ENCODE data around the gene HYLS1.

HYLS1 gene

DNA sequence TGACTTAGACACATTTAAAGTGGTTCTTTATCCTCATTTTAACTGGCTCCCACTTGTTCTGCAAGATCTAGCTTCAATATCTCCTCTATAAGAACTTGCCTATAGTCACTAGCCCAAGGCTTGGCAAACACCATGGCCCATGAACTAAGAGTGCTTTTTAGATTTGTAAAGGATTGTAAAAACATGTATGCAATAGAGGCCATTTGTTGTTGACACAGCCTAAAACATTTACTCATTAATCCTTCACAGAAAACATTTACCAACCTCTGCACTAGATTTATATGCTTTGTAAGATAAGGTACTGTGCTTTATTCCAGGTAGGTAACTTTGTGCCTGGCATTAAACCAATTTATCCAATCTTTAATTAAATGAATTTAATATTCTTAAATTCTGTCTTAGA is 5.5 kb downstream of the HYLS1 start:
- TF ChIP-seq, protein P1, sequence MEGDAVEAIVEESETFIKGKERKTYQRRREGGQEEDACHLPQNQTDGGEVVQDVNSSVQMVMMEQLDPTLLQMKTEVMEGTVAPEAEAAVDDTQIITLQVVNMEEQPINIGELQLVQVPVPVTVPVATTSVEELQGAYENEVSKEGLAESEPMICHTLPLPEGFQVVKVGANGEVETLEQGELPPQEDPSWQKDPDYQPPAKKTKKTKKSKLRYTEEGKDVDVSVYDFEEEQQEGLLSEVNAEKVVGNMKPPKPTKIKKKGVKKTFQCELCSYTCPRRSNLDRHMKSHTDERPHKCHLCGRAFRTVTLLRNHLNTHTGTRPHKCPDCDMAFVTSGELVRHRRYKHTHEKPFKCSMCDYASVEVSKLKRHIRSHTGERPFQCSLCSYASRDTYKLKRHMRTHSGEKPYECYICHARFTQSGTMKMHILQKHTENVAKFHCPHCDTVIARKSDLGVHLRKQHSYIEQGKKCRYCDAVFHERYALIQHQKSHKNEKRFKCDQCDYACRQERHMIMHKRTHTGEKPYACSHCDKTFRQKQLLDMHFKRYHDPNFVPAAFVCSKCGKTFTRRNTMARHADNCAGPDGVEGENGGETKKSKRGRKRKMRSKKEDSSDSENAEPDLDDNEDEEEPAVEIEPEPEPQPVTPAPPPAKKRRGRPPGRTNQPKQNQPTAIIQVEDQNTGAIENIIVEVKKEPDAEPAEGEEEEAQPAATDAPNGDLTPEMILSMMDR (IDR thresholded peaks at IDR 0.05; ENCODE audit: insufficient read depth, low read length): no peak
- TF ChIP-seq POLR2AphosphoS5 (IDR thresholded peaks at IDR 0.05; ENCODE audit: low read depth): no peak
- TF ChIP-seq REST (IDR thresholded peaks at IDR 0.05; ENCODE audit: insufficient replicate concordance, low read depth): no peak
- TF ChIP-seq GABPA (IDR thresholded peaks at IDR 0.05; ENCODE audit: low read depth): no peak
- no peak for TF ChIP-seq SPI1 (IDR thresholded peaks at IDR 0.05; ENCODE audit: borderline replicate concordance, low read depth)
- Histone ChIP-seq H3K4me3 (replicated peaks; ENCODE audit: insufficient read depth, low read length) (no peak overlapping the region), H3K27me3 (ENCODE audit: insufficient read depth, poor library complexity, severe bottlenecking) (no peaks in the 10 kb centered on the region), H3K27ac (replicated peaks) (no peak overlapping the region)
- no peak for DNase-seq (ENCODE audit: low read depth in 1 of 2, low spot score in 1 of 2)

DNA sequence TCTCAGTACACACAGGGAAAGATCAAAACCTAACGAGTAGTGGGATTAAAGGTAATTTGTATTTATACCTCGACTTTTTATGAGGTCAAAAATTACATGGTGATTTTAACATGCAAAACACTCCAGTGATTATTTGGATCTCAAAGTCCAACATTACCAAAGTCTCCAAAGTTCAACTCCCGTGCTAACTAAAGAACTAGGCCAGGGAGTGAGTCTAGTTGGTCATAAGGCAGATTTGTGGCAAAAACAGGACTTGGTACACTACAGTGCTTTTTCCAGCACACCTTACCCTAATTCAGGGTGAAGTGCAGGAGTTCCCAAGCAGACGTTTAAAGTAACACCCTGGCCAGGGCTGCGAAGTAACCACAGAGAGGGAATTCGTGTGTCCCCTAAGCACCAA is 14.4 kb downstream of the HYLS1 start:
- Histone ChIP-seq H3K27me3 (ENCODE audit: insufficient read depth, poor library complexity, severe bottlenecking) (peaks cover 5% of the 10 kb centered on the region), H3K27ac (replicated peaks) (no peak overlapping the region), H3K4me3 (replicated peaks; ENCODE audit: insufficient read depth, low read length) (peak overlapping the region; percentile 82; the same call in 1 of the 2 replicates)
- no peak for TF ChIP-seq POLR2AphosphoS5 (IDR thresholded peaks at IDR 0.05; ENCODE audit: low read depth)
- no peak for TF ChIP-seq REST (IDR thresholded peaks at IDR 0.05; ENCODE audit: insufficient replicate concordance, low read depth)
- no peak for TF ChIP-seq GABPA (IDR thresholded peaks at IDR 0.05; ENCODE audit: low read depth)
- TF ChIP-seq, protein P1 (IDR thresholded peaks at IDR 0.05; ENCODE audit: insufficient read depth, low read length): no peak
- TF ChIP-seq SPI1 (IDR thresholded peaks at IDR 0.05; ENCODE audit: borderline replicate concordance, low read depth): no peak
- no peak for DNase-seq (ENCODE audit: low read depth in 1 of 2, low spot score in 1 of 2)

- TF ChIP-seq SPI1 (IDR thresholded peaks at IDR 0.05; ENCODE audit: borderline replicate concordance, low read depth): no peak
- no peak for TF ChIP-seq POLR2AphosphoS5 (IDR thresholded peaks at IDR 0.05; ENCODE audit: low read depth)
- no peak for TF ChIP-seq GABPA (IDR thresholded peaks at IDR 0.05; ENCODE audit: low read depth)
- TF ChIP-seq, protein P1 (IDR thresholded peaks at IDR 0.05; ENCODE audit: insufficient read depth, low read length): no peak
- DNase-seq (ENCODE audit: low read depth in 1 of 2, low spot score in 1 of 2): no peak
- Histone ChIP-seq H3K27ac (replicated peaks) (peak overlapping the region; percentile 63), H3K27me3 (ENCODE audit: insufficient read depth, poor library complexity, severe bottlenecking) (peaks cover 5% of the 10 kb centered on the region), H3K4me3 (replicated peaks; ENCODE audit: insufficient read depth, low read length) (peak overlapping the region; percentile 82)
Observed at GRCh38 chr11:125902277-125902926, 14.9 kb downstream of the HYLS1 start.

All from HL-60 (cell line).